Fibroblast of skin of right biceps (primary cell): ENCODE results near the gene INSRR.

Experiments used
- DNase-seq: peaks from one replicate; pipeline ENCODE4 v3.0.0-alpha.2; 2013

INSRR gene

DNA sequence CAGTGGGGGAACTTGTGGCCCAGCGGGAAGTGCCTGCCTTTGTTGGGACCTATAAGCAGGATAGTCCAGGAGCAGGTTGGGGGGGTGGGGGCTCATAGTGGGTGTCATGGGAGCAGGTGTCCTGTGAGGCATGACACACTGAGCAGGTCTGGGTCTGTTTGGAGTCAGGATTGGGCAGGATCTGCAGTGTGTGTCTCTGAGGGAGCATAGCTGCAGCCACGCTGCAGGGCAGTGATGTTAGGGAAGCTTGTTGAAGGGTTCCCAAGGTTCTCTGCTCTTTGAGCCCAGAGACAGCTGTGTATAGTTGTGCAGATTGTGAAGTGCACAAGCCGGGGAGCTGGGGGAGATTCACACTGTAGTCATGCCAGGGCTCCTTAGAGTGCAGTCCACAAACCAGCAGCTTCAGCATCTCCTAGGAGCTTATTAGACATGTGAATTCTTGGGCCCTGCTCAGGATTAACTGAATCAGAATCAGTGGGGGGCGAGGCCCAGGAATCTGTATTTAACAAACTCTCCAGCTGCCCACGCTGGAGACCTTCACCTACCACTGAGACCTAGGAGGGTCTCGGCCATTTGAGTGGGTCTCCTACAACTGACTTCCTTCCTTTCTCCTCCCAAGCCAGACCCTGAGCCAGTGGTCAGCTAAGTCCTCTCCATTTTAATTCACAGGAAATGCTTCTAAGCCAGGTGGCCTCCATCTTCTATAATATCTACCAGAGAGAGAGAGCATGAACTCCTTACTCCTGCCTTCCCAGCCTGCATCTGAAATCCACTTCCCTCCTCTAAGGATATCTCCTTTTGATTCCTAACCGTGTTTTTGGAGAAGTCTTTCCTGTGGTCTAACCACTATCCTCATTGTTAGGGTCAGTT, 11.1 kb downstream of the INSRR start:
- DNase-seq: no peak

DNA sequence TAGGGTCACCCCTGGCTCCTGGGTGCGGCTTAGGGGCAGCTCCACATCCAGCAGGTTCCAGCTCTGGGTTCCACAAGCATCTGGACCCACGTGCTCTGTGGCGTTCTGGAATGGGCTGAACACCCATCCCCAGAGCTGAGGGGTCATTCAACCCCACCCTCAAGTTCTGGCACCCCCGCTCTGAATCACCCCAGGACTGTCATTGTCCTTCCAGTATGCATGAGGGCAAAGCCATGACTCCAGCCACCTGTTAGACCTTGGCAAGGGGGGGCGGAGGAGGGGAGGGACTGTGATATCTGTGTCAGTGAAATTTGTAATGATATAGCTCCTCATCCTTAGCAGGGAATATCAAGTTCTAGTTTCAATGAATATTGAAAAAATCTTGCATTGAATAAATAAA, 12.3 kb downstream of the INSRR start:
- no peak for DNase-seq

- no peak for DNase-seq
Observed at GRCh38 chr1:156845953-156846545, 12.9 kb downstream of the INSRR start.

DNA sequence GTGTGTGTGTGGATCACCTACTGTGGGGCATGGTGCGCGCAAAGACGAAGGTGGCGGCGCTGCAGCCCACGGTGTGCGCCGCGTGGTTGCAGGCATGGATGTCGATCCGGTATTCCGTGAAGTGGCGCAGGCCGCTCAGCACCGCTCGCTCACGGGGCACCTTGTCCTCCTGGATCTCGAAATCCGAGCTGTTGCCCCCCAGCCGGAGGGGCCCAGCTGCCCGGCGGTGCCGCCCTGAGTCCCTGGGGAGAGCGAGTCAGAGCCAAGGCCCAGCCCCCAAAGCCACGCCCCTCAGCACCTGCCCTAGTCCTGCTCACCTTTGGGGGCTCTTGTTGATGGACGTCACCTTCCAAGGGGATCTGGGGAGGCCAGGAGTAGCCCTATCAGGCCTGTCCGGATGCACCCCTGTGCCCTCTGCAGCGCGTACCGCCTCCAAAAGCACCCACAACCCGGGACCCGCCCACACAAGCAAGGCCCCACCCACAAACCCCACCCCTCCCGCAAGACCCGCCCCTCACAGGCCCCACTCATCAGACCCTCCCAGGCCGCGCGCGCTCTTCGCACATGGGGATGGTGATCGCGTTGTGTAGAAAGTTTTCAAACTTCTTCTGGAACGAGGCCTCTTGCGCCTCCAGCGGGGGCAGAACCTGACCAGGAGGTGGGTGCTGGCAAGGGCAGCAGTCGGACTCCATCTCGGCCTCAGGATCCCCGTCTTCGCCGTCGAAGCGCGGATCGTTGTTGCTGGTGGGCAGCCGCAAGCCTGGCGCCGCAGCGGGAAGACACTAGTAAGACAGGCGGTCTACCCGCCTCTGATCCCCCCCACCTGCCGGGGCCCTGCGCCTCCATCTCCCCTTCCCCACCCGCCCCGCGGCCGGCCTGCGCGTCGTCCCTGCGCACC, 13.6 kb downstream of the INSRR start:
- DNase-seq: no peak

GRCh38 chr1:156844638-156845037, 14.3 kb downstream of the INSRR start:
- DNase-seq: no peak

DNA sequence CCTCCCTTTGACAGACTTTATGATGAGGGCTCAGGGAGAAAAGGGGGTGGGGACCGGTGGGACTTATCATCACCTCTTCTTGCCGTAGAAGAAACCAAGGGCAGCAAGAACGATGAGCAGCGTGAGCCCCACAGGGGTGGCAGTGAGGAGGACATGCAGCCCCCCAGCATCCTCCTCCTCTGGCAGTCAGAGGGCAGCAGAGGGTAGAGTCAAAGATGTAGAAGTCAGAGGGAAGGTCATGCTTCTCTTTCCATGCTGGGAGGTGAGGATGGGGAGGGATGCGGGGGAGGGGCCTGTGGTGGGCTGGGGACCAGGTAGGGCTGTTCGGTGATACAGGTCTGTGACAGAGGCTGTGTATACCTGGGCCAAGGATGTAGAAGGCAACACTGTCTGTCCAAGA, 14.8 kb downstream of the INSRR start:
- DNase-seq: no peak

DNA sequence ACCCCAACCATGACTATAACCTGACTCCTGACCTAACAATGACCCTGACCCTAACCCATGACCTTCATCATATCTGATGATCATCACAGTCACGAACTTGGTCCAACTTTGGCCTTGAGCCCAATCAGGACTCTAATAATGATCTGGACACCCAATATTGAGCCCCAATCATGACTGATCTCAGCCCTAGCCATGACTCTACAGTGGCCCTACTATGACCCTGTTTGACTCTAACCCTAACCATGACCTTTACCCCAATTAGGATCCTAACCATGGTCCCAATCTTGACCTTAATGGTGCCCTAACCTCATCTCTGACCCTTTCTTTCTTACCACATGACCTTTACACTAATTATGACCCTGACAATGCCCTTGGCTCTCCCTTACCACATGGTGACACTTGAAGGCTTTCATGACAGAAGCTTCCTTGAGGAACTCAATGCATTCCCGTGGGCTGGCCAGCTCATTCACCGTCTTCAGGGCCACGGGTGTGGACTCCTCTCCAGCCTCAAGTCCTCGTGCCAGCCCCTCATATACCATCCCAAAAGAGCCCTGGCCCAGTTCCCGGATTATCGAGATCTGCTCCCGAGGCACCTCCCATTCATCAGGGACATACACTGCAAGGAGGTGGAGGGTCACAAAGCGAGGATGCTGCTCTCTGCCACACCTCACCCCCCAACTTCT, 16.2 kb downstream of the INSRR start:
- DNase-seq: no peak

GRCh38 chr1:156841295-156841855, 17.5 kb downstream of the INSRR start:
- DNase-seq: no peak

DNA sequence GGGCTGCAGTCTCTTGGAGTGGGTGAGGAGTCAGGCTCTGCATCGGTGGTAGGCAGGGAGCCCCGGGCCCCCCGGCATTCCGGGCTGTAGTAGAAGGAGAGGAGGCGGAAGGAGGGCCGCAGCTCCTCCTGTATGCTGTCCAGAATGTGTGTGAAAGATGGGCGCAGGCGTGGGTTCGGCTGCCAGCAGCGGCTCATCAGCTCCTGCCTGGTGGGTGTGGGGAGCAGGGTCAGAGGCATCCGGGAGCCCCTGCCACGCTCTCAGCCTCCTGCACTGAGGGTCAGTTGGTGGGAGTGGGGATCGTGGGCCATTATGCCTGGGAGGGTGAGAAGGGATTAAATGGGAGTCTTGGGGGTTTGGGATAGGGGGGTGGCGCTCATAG, 18.0 kb downstream of the INSRR start:
- DNase-seq: no peak

DNA sequence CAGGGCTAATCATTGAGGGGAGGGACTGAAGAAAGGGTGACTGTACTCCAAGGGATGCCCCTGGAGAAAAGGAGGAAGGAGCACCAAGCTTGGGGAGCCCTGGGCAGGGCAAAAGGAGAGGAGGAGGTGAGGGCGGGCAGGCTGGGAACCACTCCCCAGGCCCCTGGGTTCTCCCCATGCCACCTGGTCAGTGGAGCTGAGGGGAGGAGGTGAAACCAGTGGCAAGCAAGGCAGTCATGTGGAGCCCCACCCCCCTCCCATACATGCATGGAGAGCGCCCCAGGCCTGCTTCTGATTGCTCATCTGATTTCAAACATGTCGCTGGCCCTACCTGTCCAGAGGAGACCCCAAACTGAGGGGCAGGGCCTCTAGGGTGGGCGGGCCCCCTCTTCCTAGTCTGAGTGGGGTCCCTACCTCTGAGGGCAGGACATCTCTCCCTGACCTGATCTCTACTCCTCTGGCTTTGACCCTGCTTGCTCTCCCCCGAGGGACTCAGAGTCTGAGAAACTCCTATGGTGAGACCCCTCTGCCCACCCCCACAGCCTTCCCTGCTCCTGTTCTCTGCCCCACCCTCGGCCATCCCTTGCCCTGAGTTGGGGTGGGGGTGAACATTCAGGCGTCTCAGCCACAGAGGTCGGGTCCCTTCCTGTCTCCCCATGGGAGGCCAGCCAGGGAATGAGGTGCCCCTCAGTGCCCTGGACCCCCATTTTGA, 18.6 kb downstream of the INSRR start:
- DNase-seq: no peak

DNA sequence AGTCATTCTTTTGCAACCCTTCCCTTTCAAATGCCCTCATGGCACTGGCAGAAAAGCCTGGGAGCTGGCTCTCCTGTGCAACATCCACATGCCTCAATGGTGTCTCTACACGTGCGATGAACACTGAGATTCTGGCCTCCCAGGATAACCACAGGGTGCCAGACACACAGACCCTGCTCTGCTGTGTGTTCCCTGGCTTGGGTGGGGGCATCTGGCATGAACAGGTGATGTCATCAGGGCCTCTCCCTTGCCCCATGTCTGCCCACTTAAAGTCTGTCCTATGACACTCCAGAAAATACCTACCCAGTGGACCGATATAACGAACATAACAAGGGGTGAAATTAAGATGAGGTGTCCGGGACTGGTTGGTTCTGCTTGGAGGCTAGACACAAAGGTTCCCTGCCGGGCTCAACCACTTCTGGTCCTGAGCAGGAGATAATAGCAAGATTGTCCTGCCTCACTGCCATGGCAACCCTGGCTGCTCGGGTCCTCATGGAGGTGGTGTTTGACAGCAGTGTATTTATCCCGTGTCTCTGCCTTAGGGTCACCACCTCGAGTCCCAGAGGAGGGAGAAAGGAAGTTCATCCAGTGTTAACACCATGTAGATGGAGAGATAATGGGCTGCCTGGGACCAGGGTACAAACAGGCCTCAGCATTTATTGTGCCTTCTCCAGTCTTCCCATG, 19.3 kb downstream of the INSRR start:
- DNase-seq: no peak

DNA sequence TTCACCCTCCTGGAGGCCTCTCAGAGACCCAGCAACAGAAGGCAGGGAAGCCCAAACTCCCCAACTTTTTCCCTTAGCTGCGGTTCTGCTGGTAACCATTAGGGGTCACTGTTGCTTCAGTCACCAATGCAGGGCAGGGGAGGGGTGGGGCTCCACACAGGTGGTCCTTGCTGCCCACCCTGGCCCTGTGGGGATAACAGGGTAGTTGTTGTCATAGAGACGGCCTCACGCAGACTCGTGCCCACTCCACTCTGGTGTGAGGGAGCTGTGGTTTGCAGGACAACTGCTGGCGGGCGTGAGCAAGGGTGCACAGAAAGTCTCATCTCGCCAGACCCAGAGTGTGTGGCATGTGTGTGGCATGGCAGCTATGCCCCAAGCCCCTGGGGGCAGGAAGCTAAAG, 19.9 kb downstream of the INSRR start:
- no peak for DNase-seq

DNA sequence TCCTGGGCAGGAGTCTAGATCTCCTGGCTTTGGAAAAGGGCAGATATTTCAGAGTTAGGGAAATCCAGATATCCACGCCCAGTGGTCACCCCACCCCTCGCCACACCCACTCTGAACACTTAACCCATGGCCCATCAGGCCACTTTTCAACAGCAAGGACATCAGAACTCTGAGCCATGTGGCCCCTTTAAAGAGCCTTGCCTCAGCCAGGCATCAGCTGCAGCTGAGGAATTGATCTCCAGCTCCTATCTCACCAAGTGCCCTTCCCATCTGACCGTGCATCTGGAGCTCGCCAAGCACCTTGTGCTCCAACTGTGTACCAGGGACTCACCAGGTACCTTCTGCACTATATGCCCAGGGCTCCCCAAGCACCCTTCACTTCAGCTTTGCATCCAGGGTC, 22.0 kb downstream of the INSRR start:
- no peak for DNase-seq

DNA sequence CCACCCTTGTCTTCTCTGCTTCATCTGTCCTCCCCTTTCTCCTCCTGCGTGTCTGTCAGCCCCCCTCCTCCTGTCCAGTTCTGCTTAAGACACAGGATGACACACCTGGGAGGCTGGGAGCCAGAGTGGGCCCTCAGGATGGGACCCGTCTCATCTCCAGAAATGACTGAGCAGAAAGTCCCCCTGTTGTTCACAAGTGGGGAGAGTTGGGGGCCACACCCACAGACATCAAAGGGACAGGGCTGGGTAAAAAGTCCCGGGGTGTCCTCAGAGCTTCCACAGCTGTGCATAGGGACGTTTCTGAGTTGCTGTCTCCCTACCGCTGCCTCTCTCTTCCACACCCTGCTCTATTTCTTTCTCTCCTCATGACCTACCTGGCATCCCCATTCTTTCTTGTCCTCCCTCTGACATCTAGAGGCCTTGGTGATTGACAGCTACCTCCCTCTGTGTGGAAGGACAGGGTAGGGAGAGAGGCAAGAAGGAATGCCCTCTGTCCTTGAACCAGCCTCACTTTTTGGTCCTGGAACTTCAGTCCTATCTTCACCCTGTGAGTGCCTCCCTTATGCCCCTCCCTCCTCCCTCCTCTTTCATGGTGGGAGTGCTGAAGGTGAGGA, 22.8 kb downstream of the INSRR start:
- DNase-seq: no peak

DNA sequence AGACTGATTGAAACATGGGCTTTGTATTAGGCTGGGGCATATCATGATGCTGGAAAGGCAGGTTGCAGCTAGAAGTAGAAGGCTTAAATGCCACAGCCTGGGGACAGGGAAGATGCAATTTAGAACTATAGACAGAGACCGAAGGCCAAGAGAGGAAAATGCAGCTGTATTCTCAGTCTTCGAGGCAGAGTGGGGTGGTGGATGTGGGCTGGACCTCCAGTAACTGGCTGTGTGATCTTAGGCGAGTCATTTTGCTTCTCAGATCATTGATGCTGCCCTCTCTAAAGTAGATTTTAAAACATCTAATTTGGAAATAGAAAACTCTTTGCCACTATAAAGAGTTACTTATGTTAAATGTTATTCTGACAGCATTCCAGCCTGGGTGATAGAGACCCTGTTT, 24.6 kb downstream of the INSRR start:
- DNase-seq: no peak

DNA sequence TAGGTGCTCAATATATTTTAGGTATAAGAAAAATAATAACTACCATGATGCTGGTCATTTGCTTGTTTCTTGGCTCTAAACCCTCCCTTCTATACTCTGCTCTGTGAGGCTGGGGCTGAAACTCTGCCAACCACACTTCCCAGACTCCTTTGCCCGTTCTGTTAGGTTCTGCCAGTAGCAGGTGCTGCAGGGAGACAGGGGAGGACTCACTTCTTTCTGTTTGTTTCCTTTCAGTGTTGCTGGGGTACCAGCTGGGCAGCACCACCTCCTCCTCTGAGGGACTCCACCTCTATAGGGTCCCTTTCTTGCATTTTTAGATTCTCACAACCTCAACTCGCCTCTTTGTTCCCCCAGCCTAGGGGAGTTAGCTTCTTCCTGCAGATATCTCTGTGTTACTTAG, 25.3 kb downstream of the INSRR start:
- DNase-seq: no peak

DNA sequence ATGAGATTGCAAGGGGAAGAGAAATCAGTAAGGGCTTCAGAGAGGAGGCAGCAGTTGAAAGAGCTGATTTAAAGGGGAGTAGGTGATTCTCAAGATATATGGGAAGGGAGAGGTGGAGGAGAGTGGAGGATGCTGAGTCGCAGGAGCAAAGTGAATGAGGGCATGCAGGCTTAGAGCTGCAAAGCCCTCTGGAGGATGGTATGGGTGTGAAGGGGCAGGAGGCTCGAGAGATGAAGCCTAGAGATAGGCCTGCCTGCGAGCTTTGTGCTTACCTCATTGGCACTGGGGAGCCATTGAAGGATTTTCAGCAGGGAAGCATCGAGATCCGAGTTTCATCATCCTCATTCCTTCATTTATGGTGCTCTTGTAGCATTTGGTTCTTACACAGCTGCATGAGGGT, 26.5 kb downstream of the INSRR start:
- DNase-seq: no peak

- no peak for DNase-seq
Observed at GRCh38 chr1:156828400-156829124, 30.4 kb downstream of the INSRR start.

DNA sequence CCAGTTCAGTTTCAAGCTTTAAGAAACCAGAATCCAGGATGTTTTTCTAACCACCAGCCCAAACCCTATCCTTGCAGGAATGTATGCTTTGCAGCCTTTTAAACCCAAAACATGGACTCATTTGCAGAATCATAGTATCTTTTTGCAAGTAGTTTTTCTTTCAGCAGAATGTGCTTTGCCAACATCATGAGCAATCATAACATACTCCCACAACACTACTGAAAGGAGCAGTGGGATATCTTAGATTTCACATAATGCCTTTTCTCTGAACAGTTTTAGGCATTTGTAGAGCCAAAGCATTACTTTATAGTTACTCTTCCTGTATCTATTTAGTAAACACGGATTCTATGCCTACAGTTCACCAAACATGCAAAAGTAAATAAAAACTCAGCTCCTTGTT, 32.3 kb downstream of the INSRR start:
- DNase-seq: no peak

GRCh38 chr1:156823210-156823790, 35.6 kb downstream of the INSRR start:
- DNase-seq: no peak
